MM.1S (cell line): ENCODE data around the gene OR2M4.
"Not testable (repeated sequence)": the region's sequence is repeated elsewhere in the genome, so short reads cannot be mapped to it uniquely, and the experiment has no call there.

Source experiments
- DNase-seq: peaks from one replicate; pipeline ENCODE4 v3.0.0-alpha.2; 2015
- H2AFZ ChIP-seq: fragments of 300-600 bp; sonication (generic); 2 replicates; pipeline ENCODE4 v1.6.0; 2016; ENCODE audit warnings: antibody characterized with exemption, low read length
- H3F3A ChIP-seq: fragments of 300-600 bp; sonication (generic); 2 replicates; pipeline ENCODE4 v1.6.1; 2016; ENCODE audit warnings: mild to moderate bottlenecking, antibody characterized with exemption, low read length, moderate library complexity, mixed read lengths; ENCODE audit not compliant: insufficient read depth
- H3K27ac ChIP-seq: fragments of 300-600 bp; sonication (generic); 2 replicates; pipeline ENCODE4 v1.5.1; 2016; ENCODE audit warnings: mild to moderate bottlenecking, low read length
- H3K27me3 ChIP-seq: fragments of 300-600 bp; sonication (generic); replicated peaks from 2 replicates; pipeline ENCODE4 v1.6.0; 2016; ENCODE audit warnings: low read length; ENCODE audit not compliant: insufficient read depth
- H3K36me3 ChIP-seq: fragments of 300-600 bp; sonication (generic); replicated peaks from 2 replicates; pipeline ENCODE4 v1.6.1; 2016; ENCODE audit warnings: mild to moderate bottlenecking, low read length, mixed read lengths; ENCODE audit not compliant: insufficient read depth
- H3K4me1 ChIP-seq: fragments of 300-600 bp; sonication (generic); 2 replicates; pipeline ENCODE4 v1.6.1; 2016; ENCODE audit warnings: low read length, mixed read lengths
- H3K4me2 ChIP-seq: fragments of 300-600 bp; sonication (generic); 2 replicates; pipeline ENCODE4 v1.6.0; 2016; ENCODE audit warnings: low read depth, low read length
- H3K4me3 ChIP-seq: fragments of 300-600 bp; sonication (generic); 2 replicates; pipeline ENCODE4 v1.5.1; 2016; ENCODE audit warnings: low read length, mixed read lengths
- H3K79me2 ChIP-seq: fragments of 300-600 bp; sonication (generic); 2 replicates; pipeline ENCODE4 v1.6.1; 2016; ENCODE audit warnings: mixed run types, low read length, mixed read lengths
- H3K9ac ChIP-seq: fragments of 300-600 bp; sonication (generic); 2 replicates; pipeline ENCODE4 v1.6.1; 2016; ENCODE audit warnings: low read length, mixed read lengths
- H3K9me2 ChIP-seq: fragments of 300-600 bp; sonication (generic); replicated peaks from 2 replicates; pipeline ENCODE4 v1.6.1; 2016; ENCODE audit warnings: mild to moderate bottlenecking, low read length, mixed read lengths; ENCODE audit not compliant: insufficient read depth
- H3K9me3 ChIP-seq: fragments of 300-600 bp; sonication (generic); replicated peaks from 2 replicates; pipeline ENCODE4 v1.6.1; 2016; ENCODE audit warnings: mild to moderate bottlenecking, low read length, mixed read lengths; ENCODE audit not compliant: insufficient read depth
- H4K20me1 ChIP-seq: fragments of 300-600 bp; sonication (generic); 2 replicates; pipeline ENCODE4 v1.6.1; 2016; ENCODE audit warnings: mild to moderate bottlenecking, low read length, moderate library complexity, mixed read lengths; ENCODE audit not compliant: insufficient read depth
- CTCF ChIP-seq: fragments of 300-600 bp; sonication (generic); IDR thresholded peaks from 2 replicates; pipeline ENCODE4 v1.5.1; 2016; ENCODE audit warnings: antibody characterized with exemption, low read length, mixed read lengths
- EZH2 ChIP-seq: fragments of 300-600 bp; sonication (generic); optimal IDR thresholded peaks from 2 replicates; pipeline ENCODE3; 2017; ENCODE audit warnings: low read depth, mild to moderate bottlenecking, antibody characterized with exemption, low read length, mixed read lengths
- EZH2phosphoT487 ChIP-seq: fragments of 300-600 bp; sonication (generic); IDR thresholded peaks from 2 replicates; pipeline ENCODE4 v1.6.1; 2018; ENCODE audit warnings: antibody characterized with exemption, low read length

The OR2M4 gene

GRCh38 chr1:248243204-248243603, 12.0 kb downstream of the OR2M4 start:
- Histone ChIP-seq H4K20me1 (no peaks in the 10 kb centered on the region), H3K9me2 (no peaks in the 10 kb centered on the region), H2AFZ (peak overlapping the region; percentile 45; the same call in 1 of the 2 replicates), H3K4me2 (peak overlapping the region; percentile 51; the same call in 1 of the 2 replicates), H3K4me3 (no peak overlapping the region), H3K4me1 (no peaks in the 10 kb centered on the region), H3K9ac (no peak overlapping the region), H3F3A (no peaks in the 10 kb centered on the region), H3K27ac (no peak overlapping the region), H3K27me3 (no peaks in the 10 kb centered on the region), H3K36me3 (no peaks in the 10 kb centered on the region), H3K9me3 (no peaks in the 10 kb centered on the region), H3K79me2 (no peaks in the 10 kb centered on the region)
- DNase-seq: peak; percentile 80
- no peak for TF ChIP-seq EZH2
- no peak for TF ChIP-seq EZH2phosphoT487
- TF ChIP-seq CTCF: peak; percentile 83

- not testable (repeated sequence) for H3K9me2 ChIP-seq, H3K4me3 ChIP-seq, H3F3A ChIP-seq, H3K4me1 ChIP-seq, DNase-seq, H3K36me3 ChIP-seq, H3K79me2 ChIP-seq, H3K27ac ChIP-seq, H3K9ac ChIP-seq, H3K9me3 ChIP-seq, H3K4me2 ChIP-seq, H2AFZ ChIP-seq, H3K27me3 ChIP-seq, H4K20me1 ChIP-seq
Observed at GRCh38 chr1:248259309-248259708, 28.1 kb downstream of the OR2M4 start.

- H3K27ac ChIP-seq: no peak overlapping the region
- H3K36me3 ChIP-seq: no peaks in the 10 kb centered on the region
- H3K4me3 ChIP-seq: no peak overlapping the region
- DNase-seq: no peak
- H3F3A ChIP-seq: no peaks in the 10 kb centered on the region
- no peaks in the 10 kb centered on the region for H3K27me3 ChIP-seq
- no peaks in the 10 kb centered on the region for H3K9me3 ChIP-seq
- H3K79me2 ChIP-seq: no peaks in the 10 kb centered on the region
- no peak overlapping the region for H3K9ac ChIP-seq
- H3K4me2 ChIP-seq: no peak overlapping the region
- H3K9me2 ChIP-seq: no peaks in the 10 kb centered on the region
- no peak overlapping the region for H2AFZ ChIP-seq
- TF ChIP-seq CTCF: no peak
- TF ChIP-seq EZH2phosphoT487: no peak
- no peak for TF ChIP-seq EZH2
- H3K4me1 ChIP-seq: no peaks in the 10 kb centered on the region
- H4K20me1 ChIP-seq: no peaks in the 10 kb centered on the region
Observed at GRCh38 chr1:248268178-248268577, 37.0 kb downstream of the OR2M4 start.

- DNase-seq, H3K4me2 ChIP-seq, H3K9me3 ChIP-seq, H3K27ac ChIP-seq, H3K27me3 ChIP-seq, H3K36me3 ChIP-seq, H2AFZ ChIP-seq, H3K4me1 ChIP-seq, H3K4me3 ChIP-seq, H3K79me2 ChIP-seq, H3K9ac ChIP-seq, H3F3A ChIP-seq, H4K20me1 ChIP-seq, H3K9me2 ChIP-seq: not testable (repeated sequence)
Observed at GRCh38 chr1:248273225-248273624, 42.0 kb downstream of the OR2M4 start.
